ENCODE measurements around the gene CYP4A11. TPM values are rescaled to one million over a fixed set of nuclear protein-coding genes. Genes with fewer than 3 reads are reported as not detected.
"Not testable (repeated sequence)": the region's sequence is repeated elsewhere in the genome, so short reads cannot be mapped to it uniquely, and the experiment has no call there.

CYP4A11 gene
- total and polyA plus RNA-seq, 4 donors = 190 to 582 (median 383) TPM

DNA sequence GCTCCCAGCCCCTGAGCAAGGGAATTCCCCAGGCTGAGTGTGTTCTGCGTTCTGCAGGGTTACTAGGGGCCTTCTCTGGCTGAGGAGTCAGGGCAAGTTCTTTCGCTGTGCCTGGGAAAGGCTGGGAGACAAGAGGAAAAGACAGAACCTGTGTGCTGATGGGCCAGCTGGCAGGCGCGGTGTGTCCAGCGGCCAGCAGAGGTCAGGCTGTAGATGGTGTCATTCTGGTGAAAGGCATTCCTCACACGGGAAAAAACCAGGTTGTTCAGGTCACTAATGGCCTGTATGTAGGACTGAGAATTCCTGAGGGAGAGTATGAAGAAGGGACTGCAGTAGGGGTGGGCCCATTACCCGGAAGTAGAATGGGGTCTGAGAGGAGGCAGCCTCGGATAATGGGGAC lies 6.4 kb downstream of the CYP4A11 start:
- not testable (repeated sequence) for H3K9me3 ChIP-seq (ENCODE audit: control insufficient read depth in 4 of 4, low read length in 3 of 4); DNase-seq (ENCODE audit: low spot score); H3K27ac ChIP-seq (ENCODE audit: low read depth in 1 of 2, low read length in 2 of 2); H3K9ac ChIP-seq (ENCODE audit: low read depth in 1 of 2, low read length in 2 of 2); H3K4me3 ChIP-seq (ENCODE audit: low read depth in 1 of 3, low read length in 3 of 3); H3K27me3 ChIP-seq (ENCODE audit: control insufficient read depth in 4 of 4, insufficient read depth in 4 of 4, low read length in 3 of 4)
- TF ChIP-seq RAD21 (IDR thresholded peaks at IDR 0.05) = peak; percentile 65 to 82
- TF ChIP-seq, protein P1, sequence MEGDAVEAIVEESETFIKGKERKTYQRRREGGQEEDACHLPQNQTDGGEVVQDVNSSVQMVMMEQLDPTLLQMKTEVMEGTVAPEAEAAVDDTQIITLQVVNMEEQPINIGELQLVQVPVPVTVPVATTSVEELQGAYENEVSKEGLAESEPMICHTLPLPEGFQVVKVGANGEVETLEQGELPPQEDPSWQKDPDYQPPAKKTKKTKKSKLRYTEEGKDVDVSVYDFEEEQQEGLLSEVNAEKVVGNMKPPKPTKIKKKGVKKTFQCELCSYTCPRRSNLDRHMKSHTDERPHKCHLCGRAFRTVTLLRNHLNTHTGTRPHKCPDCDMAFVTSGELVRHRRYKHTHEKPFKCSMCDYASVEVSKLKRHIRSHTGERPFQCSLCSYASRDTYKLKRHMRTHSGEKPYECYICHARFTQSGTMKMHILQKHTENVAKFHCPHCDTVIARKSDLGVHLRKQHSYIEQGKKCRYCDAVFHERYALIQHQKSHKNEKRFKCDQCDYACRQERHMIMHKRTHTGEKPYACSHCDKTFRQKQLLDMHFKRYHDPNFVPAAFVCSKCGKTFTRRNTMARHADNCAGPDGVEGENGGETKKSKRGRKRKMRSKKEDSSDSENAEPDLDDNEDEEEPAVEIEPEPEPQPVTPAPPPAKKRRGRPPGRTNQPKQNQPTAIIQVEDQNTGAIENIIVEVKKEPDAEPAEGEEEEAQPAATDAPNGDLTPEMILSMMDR (IDR thresholded peaks at IDR 0.05; ENCODE audit: low read depth, low read length, missing input control) = peak; percentile 53
- Histone ChIP-seq H3K4me1 (ENCODE audit: control insufficient read depth in 4 of 4, insufficient read depth in 4 of 4, low read length in 3 of 4) (peaks cover 0 to 28% (median 2%) of the 10 kb centered on the region in 4 donors), H3K36me3 (ENCODE audit: control insufficient read depth in 4 of 4, insufficient read depth in 3 of 4, low read depth in 1 of 4, low read length in 3 of 4) (peaks cover 5 to 40% (median 20%) of the 10 kb centered on the region in 4 donors)
- WGBS = 34% methylated on average over 8 of the region's 8 CpGs

DNA sequence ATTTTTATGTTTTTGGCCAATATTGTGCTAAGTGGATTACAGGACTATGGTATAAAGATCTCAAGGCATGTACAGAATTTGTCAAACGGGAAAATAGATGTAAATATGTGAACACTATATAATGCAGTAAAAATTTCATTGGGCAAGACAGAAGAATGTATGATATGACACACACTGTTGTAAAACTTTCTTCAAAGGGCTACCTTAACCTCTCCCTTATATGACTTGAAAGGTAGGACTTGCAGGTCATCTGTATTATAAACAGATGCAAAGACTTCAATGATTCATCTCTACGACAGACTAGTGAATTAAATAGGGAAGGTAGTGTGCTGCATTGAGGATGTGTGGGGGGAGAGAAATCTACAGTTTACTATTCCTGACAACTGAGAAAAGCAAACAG lies 9.3 kb downstream of the CYP4A11 start:
- not testable (repeated sequence) for H3K4me3 ChIP-seq (ENCODE audit: low read depth in 1 of 3, low read length in 3 of 3)

DNA sequence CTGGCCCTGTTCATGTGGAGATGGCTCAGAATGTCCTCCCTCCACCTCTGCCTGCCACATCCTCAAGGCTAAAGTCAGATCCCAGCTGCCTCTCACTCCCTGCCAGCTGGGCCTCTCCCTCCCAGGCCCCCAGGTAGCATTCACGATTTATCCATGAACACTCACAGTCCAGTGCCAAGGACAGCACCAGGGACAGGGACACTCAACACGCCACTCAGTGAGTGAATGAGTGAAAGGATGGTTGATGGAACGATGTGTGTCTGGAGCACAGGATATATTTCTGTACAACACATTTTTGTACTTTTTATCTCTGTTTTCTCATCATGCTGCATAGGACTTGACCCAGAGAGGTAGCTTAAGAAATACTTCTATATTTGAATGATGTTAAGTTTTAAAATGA lies 10.1 kb downstream of the CYP4A11 start:
- H3K9me3 ChIP-seq (ENCODE audit: control insufficient read depth in 4 of 4, low read length in 3 of 4) = no peaks in the 10 kb centered on the region
- TF ChIP-seq FOXA1 (IDR thresholded peaks at IDR 0.05) (no peak), TAF1 (conservative IDR thresholded peaks at IDR 0.05) (no peak), JUND (IDR thresholded peaks at IDR 0.05) (no peak), RAD21 (IDR thresholded peaks at IDR 0.05) (no peak), YY1 (IDR thresholded peaks at IDR 0.05) (no peak), SP1 (IDR thresholded peaks at IDR 0.05) (no peak), NR2F2 (IDR thresholded peaks at IDR 0.05) (no peak), EGR1 (IDR thresholded peaks at IDR 0.05; ENCODE audit: low read depth in 2 of 2) (no peak), RXRA (IDR thresholded peaks at IDR 0.05) (no peak), GABPA (IDR thresholded peaks at IDR 0.05 in 1 of 2, conservative IDR thresholded peaks at IDR 0.05 in 1 of 2) (no peak), FOXA2 (IDR thresholded peaks at IDR 0.05) (no peak)
- TF ChIP-seq, protein P2, sequence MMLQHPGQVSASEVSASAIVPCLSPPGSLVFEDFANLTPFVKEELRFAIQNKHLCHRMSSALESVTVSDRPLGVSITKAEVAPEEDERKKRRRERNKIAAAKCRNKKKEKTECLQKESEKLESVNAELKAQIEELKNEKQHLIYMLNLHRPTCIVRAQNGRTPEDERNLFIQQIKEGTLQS (IDR thresholded peaks at IDR 0.05) = no peak
- TF ChIP-seq, protein P1 (IDR thresholded peaks at IDR 0.05; ENCODE audit: low read depth, low read length, missing input control) = no peak
- TF ChIP-seq, protein P3, sequence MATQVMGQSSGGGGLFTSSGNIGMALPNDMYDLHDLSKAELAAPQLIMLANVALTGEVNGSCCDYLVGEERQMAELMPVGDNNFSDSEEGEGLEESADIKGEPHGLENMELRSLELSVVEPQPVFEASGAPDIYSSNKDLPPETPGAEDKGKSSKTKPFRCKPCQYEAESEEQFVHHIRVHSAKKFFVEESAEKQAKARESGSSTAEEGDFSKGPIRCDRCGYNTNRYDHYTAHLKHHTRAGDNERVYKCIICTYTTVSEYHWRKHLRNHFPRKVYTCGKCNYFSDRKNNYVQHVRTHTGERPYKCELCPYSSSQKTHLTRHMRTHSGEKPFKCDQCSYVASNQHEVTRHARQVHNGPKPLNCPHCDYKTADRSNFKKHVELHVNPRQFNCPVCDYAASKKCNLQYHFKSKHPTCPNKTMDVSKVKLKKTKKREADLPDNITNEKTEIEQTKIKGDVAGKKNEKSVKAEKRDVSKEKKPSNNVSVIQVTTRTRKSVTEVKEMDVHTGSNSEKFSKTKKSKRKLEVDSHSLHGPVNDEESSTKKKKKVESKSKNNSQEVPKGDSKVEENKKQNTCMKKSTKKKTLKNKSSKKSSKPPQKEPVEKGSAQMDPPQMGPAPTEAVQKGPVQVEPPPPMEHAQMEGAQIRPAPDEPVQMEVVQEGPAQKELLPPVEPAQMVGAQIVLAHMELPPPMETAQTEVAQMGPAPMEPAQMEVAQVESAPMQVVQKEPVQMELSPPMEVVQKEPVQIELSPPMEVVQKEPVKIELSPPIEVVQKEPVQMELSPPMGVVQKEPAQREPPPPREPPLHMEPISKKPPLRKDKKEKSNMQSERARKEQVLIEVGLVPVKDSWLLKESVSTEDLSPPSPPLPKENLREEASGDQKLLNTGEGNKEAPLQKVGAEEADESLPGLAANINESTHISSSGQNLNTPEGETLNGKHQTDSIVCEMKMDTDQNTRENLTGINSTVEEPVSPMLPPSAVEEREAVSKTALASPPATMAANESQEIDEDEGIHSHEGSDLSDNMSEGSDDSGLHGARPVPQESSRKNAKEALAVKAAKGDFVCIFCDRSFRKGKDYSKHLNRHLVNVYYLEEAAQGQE (IDR thresholded peaks at IDR 0.05) = no peak
- TF ChIP-seq, protein P4, sequence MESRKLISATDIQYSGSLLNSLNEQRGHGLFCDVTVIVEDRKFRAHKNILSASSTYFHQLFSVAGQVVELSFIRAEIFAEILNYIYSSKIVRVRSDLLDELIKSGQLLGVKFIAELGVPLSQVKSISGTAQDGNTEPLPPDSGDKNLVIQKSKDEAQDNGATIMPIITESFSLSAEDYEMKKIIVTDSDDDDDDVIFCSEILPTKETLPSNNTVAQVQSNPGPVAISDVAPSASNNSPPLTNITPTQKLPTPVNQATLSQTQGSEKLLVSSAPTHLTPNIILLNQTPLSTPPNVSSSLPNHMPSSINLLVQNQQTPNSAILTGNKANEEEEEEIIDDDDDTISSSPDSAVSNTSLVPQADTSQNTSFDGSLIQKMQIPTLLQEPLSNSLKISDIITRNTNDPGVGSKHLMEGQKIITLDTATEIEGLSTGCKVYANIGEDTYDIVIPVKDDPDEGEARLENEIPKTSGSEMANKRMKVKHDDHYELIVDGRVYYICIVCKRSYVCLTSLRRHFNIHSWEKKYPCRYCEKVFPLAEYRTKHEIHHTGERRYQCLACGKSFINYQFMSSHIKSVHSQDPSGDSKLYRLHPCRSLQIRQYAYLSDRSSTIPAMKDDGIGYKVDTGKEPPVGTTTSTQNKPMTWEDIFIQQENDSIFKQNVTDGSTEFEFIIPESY (IDR thresholded peaks at IDR 0.05) = no peak
- peaks cover 5 to 24% (median 14%) of the 10 kb centered on the region in 4 donors for H3K36me3 ChIP-seq (ENCODE audit: control insufficient read depth in 4 of 4, insufficient read depth in 3 of 4, low read depth in 1 of 4, low read length in 3 of 4)
- no peak overlapping the region for H3K4me3 ChIP-seq (ENCODE audit: low read depth in 1 of 3, low read length in 3 of 3)
- H3K27me3 ChIP-seq (ENCODE audit: control insufficient read depth in 4 of 4, insufficient read depth in 4 of 4, low read length in 3 of 4) = no peaks in the 10 kb centered on the region
- 67% methylated on average over 3 of the region's 3 CpGs for WGBS
- no peak for DNase-seq (ENCODE audit: low spot score)
- peaks cover 0 to 4% (median 0%) of the 10 kb centered on the region in 4 donors for H3K4me1 ChIP-seq (ENCODE audit: control insufficient read depth in 4 of 4, insufficient read depth in 4 of 4, low read length in 3 of 4)
- no peak overlapping the region for H3K27ac ChIP-seq (ENCODE audit: low read depth in 1 of 2, low read length in 2 of 2)
- no peak overlapping the region for H3K9ac ChIP-seq (ENCODE audit: low read depth in 1 of 2, low read length in 2 of 2)

More for the DNA sequence above, 9.3 kb downstream of the CYP4A11 start:
- DNase-seq (ENCODE audit: low spot score); H3K4me1 ChIP-seq (ENCODE audit: control insufficient read depth in 4 of 4, insufficient read depth in 4 of 4, low read length in 3 of 4); H3K9ac ChIP-seq (ENCODE audit: low read depth in 1 of 2, low read length in 2 of 2); H3K27ac ChIP-seq (ENCODE audit: low read depth in 1 of 2, low read length in 2 of 2); H3K9me3 ChIP-seq (ENCODE audit: control insufficient read depth in 4 of 4, low read length in 3 of 4); H3K27me3 ChIP-seq (ENCODE audit: control insufficient read depth in 4 of 4, insufficient read depth in 4 of 4, low read length in 3 of 4): not testable (repeated sequence)
- WGBS = 63% methylated on average over 2 of the region's 2 CpGs
- H3K36me3 ChIP-seq (ENCODE audit: control insufficient read depth in 4 of 4, insufficient read depth in 3 of 4, low read depth in 1 of 4, low read length in 3 of 4) = peaks cover 5 to 31% (median 18%) of the 10 kb centered on the region in 4 donors
